HG03439 (cell line): ENCODE measurements around the gene CCDC9B.
A peak's percentile ranks its signal among the peaks of the same experiment; 100 is the strongest.

Source experiments
- ATAC-seq: cut with Tn5 transposase; IDR thresholded peaks from one replicate; pipeline ENCODE4 v1.9.1; 2021; ENCODE audit warnings: mild to moderate bottlenecking, moderate library complexity; ENCODE audit not compliant: unreplicated experiment

The CCDC9B gene

DNA sequence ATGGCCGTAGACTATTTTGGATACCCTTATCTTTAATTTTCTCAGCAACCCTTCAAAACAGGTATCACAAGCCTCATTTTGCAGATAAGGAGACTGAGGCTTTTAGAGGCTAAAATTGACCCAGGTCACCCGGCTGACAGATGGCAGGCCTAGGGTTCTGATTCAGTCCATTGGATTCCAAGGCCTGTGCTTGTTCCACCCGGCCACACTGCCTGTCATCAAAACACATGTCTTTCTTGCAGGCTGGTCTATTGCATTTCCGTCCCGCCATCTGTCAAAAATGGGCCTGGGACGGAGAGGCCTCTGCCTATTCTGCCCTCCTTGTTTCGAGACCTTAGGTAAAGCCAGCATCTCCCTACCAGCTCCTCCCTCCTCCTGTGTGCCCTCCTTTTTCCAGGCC lies 9.1 kb downstream of the CCDC9B start:
- no peak for ATAC-seq

DNA sequence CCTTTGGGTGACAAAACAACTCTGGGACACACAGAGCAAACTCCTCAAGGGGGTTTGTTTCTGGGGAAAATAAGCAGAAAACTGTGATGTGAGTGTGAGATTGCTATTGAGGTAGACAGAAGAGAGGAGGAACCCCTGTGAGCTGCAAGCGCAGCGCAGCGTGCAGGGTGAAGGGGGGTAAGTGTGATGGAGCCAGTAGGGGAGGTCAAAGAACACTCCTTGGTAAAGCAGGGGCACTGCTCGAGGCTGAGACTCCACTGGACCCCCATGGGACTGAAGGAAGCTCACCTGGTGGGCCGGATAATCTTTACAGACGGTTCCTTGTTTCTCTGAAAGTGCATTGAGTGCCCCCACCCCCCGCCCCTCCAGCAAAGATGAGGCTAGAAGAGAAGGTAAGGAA lies 9.7 kb downstream of the CCDC9B start:
- ATAC-seq: no peak

DNA sequence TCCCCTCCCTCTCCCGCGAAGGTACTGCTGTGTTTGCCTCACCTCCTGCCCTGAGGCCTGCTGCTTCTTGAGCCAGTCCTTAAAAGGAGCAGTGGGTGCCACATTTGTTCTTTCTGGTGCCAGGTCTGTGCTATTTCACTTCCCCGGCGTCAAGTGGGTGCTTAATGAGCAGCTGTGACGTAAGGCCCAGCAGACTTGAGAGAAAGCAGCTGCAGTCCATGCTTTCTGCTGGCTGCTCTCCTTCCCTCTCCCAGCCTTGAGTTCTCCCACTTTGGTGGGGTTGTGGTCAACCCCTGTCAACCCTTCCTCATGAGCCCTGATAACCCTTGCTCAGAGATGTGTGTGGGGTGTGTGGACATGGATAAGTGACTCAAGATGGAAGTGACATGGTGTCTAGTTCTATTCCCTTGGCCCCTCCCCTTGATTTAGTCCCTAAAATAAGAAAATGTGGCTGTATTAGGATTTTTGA lies 10.3 kb downstream of the CCDC9B start:
- ATAC-seq: no peak

DNA sequence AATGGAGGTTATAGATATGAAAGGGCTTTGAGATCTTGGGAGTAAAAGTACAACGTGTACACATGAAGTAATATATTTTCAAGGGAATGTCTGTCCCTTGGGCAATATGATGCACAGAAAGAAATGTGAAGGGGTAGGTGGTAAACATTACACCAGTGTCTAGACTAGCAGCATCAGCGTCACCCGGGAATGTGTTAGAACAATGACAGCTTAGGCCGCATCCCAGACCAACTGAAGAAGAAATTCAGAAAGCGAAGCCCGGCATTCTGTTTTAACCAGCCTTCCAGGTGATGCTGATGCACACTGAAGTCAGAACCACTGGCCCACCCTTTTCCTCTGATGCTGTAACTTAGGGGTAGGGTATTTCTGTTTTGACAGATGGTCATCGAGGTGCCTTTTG lies 10.9 kb downstream of the CCDC9B start:
- no peak for ATAC-seq

DNA sequence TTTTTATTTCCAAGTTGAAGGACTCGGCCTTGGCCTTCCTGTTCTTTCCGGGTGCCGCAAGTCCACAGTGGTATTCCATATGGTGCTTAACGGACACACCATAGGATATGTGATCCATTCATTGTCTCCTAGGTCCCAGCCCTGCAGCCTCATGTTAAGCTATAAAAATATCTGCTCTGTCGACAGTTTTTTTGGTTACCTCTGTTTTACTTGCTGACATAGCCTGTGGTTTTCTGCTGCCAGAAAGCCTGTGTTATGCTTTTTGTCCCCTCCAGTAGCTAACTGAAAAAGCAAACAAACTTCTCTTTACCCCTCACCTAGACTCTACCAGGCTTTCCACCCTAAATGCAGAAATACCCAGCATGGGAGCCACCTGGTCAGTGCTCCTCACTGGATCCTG lies 12.0 kb downstream of the CCDC9B start:
- no peak for ATAC-seq

DNA sequence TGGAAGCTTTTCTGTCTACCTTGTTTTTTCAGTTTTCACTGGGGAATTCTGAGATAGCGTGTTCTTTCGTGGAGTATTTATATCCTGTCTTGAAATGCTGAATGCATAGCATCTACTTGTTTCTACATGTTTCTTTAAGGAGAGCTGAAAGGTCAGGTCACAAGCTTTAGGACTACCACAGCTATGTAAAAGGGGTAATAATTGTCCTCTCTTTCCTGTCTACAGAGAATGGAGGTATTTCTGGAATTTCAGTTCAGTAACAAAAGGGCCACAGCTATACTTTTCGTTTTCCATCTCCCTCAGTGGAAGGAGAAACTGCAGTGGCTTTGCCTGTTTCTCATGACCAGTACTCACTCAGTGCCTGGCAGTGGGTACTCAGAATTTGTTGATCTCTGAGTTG lies 12.6 kb downstream of the CCDC9B start:
- no peak for ATAC-seq

DNA sequence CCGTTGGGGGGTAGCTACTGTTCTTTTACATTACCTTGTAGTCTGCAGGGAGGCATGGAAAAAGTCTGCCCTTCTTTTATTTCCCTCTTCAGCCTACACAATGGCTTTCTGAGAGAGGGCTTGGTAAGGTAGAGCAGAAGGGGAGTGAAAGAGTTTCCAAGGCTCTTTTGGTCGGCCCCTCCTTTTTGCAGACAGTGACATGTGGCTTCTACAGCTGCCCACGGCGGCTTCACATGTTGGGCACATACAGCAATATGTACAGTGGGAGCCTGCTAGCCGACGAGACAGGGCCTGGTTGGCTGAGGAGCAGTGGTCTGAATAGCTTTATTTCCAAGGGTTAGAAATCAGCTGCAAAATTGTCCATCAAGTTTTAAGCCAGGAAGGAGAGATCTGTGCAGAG lies 13.3 kb downstream of the CCDC9B start:
- no peak for ATAC-seq

DNA sequence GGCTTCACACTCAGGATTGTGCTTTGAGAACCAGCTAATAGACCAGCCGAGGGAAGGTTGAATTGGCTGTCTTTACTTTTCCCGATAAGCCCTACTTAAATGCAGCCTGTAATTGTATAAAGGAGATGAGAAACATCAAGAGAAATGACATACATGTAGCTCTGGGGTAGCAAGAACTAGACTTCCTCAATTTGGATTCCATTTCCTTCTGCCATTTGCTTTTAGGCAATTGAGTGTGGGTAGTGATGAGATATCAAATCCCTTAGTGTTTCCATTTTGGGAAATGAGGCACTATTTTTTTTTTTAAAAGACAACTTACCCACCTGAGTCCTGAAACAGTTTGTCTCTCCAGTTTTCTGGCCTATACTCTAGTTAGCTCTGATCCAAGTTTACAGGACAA lies 15.0 kb downstream of the CCDC9B start:
- no peak for ATAC-seq

DNA sequence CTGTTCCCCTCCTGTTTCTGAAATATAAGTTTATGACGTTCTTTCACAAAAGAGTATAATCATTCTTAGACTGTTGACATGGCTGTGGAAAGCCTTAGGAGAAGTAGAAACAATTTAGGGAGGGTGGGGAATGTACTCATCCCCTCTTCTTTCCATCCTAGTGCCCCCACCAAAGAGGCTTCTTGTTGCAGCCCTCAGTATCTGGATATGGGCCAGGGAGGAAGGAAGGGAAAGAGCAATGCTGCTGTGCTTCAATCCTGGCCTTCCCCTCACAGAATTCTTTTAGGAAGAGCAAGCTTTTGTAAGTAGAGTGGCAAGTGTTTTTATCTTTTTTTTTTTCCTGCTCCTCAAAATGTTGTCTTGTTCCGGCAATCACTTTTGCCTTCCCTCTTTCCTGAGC lies 15.6 kb downstream of the CCDC9B start:
- no peak for ATAC-seq

DNA sequence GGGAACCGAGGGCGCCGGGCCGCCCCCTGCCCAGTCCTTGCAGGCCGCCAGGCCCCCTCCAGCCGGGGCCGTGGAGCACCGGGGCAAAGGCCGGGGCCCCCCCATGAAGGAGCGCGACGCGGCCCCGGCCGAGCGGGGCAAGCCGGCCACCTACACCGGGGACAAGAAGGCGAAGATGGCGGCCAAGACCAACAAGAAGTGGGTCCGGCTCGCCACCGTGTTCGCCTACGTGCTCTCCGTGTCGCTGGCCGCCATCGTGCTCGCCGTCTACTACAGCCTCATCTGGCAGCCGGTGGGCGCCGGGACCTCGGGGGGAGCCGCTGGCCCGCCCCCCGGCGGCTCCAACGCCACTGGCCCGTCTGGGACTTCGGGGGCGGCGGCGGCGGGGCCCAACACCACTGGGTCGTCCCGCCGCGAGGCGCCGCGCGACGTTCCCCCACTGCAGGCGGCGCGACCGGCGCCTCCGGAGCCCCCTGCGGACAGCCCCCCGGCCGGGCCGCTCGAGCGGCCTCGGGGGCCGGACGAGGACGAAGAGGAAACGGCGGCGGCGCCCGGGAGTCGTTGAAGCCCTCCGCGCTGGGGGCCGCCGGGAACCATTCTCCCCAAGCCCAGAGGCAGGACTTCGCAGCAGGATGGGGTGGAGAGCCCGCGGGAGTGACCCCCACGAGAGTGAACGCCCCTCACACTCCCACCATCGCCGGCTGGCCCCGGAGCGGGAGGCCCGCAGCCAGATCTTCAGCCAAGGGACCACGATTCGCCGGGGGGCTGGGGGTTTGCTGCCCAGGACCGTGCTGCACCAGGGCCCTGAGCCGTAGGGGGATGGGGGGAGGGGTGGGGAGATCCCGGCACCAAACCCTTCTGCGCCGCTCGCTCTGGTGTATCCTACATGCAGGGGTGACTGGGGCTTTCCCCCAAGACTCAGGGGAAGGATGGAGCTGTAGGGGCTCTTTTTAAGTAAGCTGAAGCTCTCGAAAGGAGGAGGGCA lies 16.5 kb downstream of the CCDC9B start:
- ATAC-seq: no peak

DNA sequence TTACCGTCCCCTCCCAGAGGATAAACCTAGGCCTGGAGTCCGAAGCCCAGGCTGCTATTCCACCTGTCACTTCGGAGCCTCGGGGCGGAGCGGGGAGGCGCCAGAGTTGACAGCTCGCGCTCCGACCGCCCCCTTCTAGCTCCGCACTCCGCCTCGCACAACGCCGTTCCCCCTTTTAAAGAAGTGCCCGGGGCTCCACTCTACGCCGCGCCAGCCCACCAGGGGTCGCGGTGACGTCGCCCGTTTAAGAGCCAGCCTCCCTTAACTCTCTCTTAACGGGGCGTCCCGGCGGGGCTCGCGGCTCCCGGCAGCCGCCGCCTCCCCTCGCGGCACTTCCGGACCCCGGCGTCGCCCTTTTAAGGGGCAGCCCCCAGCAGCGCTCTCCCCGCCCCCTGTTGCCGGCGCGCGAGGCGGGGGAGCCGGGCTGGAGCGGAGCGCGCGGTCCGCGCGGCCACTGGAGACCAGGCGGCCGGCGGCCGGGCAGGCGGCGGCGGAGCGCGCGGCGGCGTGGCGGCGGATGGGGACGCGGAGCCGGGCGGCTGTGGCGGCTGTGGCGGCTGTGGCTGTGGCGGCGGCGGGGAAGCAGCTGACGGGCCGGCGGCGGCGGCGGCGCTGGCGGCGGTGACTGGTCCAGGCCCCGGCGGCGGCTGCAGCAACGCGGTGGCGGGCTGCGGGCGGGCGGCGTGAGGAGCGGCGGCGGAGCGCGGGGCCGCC lies 17.3 kb downstream of the CCDC9B start, which contains the start of gene INAFM2:
Gene INAFM2, plus strand, starts transcription at position 454 of the 714 bp plus-strand sequence. CDS start 364 bp downstream, outside the sequence.
- peak; percentile 87 for ATAC-seq

DNA sequence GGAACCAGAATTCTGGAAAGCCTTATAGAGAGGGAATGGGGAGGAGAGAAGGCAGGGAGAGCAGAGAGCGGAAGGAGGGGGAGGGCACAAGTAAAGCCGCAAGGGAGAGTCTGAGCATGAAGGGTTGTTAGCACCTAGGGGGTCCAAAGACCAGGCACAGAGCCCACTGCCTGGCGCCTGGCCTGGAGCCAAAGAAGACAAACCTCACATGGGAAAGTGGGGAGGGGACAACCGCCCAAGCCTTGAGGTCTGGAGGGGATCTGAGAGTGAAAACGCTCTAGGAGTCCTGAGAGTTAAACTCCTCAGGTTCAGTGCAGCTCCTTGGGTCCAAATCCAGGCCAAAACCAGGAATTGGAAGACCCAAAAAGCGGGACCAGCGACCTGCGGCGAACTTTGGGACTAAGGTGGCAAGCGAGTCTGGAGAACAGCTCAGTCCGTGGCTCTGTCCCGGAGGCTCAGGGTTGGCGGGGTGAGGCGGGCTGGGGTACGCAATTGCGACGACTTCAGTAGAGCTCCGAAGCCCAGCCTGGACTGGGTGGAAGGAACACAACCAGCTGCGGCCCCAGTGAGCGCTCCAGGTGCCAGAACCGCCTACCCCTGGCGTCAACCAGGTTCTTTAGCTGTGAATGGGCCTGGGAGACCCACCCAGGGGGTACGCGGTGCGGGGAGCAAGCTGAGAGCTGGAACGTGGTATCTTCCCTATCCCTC lies 18.1 kb downstream of the CCDC9B start:
- no peak for ATAC-seq

DNA sequence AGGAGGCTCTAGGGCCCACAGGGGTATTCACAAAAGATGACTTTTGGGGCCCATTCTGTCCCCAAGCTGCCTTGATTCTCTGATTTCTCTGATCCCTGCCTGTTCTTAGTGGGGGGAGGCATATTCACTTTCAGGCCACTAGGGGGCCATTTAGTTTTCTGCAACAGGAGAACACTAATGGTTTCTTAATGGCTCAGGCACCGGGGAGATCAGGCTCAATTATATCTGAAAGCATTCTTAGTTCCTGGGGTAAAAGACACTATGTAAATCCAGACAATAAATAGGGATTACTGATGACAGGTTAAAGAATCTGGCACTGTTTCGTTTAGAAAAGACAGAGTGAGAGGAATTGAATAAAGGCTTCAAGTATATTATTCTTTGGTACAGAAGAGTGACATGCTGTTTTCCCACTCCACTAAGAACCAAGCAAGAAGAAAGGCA lies 19.8 kb downstream of the CCDC9B start:
- no peak for ATAC-seq

DNA sequence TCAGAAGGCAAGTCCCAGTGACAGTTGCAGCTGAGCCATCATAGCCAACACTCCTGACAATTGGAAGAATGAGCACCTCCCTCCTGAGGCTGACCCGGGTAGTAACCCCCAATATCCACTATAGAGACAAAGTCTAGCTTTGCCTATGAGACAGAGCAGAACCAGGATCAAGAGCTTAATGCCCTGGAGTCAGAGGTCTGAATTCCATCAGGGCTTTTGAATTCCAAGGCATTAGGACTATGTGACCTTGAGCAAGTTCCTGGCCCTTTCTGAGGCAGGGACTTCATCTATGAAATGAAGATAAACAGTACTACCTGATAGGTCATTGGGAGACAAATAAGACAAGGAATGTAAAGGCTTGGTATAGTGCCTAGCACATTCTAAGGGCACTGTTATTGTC lies 20.3 kb downstream of the CCDC9B start:
- no peak for ATAC-seq

DNA sequence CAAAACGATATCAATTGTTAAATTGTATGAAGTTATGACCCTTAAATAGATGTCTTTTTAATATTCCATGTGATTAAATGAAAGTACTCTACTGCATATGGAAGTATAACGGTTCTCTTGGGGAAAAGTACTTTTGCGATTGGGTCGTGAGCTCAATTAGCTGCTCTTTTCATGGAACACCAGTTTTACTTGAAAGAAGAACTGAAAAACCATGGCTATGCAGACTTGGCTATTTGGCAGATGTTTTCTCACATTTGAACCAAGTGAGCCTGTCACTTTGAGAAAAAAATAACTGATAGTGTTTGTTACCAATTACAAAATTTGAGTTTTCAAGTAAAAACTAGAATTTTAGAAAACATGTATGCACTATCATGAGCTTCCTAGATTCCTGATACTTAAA lies 23.2 kb downstream of the CCDC9B start:
- ATAC-seq: no peak

DNA sequence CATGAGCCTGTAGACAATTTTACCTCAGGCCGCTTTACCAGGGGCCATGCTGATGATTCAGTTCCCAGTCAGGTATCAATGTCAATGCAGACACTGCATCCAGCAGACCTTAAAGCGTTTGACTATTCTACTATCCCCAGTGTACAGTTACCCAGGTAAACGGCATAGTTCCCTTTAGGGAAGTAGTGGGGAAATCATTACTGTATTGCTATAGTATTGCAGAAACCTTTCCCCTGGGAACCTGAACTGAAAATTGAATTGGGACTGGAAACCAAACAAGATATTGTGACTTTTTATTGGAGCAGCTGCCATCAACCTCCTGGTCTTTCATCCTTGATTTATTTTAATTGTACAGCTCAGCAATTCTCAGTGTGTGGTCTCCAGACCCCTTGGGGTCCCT lies 23.8 kb downstream of the CCDC9B start:
- no peak for ATAC-seq

DNA sequence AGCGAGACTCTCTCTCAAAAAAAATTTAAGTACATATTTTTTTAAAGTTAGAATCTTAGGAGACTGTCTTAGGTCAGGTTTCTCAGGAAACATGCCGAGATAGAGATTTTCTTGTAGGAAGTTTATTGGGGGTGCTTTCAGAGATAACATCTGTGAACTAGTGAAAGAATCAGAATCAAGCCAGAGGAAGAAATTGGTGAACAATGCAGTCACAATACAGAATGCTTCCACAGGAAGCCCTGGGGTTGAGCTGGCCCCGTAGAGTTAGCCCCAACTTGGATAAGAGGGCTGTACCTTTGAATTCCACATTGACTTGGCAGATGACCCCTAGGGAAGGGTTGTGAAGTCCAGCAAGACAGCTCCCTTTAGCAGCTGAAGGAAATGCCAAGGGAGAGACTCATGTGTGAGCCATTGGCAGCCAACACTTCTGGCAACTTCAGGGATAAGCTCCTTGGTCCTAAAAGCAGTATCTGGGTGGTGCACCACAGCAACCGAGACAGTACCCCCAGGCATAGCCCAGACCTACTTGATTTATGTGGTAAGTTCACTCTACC lies 25.9 kb downstream of the CCDC9B start:
- no peak for ATAC-seq

DNA sequence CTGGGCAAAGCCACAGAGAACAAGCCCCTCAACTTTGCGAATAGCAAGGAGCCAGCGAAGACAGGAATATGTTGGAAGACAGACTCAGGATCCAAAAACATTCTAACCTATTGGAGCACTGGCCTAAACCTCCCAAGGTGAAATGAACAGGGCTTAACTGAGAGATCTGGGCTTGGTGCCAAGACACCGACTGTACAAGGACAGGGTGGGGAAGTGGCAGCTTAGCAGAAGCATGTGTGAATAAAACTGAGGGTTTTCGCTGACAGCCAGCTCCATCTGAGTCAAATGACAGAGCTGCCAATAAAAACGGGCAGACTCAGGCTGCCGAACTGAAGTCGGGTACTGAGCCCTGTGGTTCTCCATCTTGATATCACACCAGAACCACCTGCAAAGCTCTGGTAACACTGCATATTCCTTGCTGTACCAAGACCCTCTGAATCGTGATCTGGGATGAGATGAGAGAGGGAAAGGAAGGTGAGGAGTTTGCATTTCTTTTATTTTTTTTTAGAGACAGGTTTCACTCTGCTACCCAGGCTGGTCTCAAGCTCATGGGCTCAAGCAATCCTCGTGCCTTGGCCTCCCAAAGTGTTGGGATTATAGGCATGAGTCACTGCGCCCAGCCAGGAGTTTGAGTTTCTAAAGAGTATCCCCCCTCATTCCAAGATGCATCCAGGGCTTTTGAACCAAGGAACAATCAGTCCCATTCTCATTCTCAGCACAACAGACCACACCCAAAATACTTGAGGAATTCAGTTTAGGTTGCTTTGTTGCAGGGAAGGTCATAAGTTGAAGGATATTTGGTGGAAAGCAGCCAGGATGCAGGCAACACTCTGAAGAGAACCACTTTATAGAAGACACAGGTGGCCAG lies 27.0 kb downstream of the CCDC9B start:
- no peak for ATAC-seq

DNA sequence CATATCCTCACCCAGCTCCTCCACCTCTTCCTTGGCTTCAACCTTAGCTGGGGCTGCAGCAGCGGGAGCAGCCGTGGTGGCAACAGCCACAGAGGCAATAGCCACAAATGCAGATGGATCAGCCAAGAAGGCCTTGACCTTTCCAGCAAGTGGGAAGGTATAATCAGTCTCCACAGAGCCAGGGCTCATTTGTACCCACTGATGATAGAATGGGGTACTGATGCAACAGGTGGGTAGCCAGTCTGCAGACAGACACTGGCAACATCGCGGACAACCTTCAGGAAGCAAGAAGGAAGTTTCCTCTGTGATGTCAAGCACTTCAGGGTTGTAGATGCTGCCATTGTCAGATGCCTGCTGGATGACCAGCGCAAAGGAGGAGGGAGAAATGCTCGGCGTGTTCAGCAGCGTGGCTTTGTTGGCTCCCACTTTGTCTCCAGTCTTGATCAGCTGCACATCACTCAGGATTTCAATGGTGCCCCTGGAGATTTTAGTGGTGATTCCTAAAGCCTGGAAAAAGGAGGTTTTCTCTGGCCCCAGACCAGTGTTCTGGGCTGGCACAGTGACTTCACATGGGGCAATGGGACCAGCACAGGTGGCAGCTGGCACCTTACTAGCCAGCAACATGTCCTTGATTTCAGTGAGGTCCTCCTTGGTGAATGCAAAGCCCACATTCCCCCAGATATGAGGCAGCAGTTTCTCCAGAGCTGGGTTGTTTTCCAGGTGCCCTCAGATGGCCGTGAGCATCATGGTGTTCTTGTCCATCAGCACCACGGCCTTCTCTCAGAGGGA lies 28.2 kb downstream of the CCDC9B start:
- no peak for ATAC-seq
